ENCODE data around the gene ACTR10. TPM values are rescaled to one million over a fixed set of nuclear protein-coding genes. Genes with fewer than 3 reads are reported as not detected.

Gene ACTR10
- total RNA-seq, 2 experiments from 2014 or later, result 30.3 to 36.5 TPM

DNA sequence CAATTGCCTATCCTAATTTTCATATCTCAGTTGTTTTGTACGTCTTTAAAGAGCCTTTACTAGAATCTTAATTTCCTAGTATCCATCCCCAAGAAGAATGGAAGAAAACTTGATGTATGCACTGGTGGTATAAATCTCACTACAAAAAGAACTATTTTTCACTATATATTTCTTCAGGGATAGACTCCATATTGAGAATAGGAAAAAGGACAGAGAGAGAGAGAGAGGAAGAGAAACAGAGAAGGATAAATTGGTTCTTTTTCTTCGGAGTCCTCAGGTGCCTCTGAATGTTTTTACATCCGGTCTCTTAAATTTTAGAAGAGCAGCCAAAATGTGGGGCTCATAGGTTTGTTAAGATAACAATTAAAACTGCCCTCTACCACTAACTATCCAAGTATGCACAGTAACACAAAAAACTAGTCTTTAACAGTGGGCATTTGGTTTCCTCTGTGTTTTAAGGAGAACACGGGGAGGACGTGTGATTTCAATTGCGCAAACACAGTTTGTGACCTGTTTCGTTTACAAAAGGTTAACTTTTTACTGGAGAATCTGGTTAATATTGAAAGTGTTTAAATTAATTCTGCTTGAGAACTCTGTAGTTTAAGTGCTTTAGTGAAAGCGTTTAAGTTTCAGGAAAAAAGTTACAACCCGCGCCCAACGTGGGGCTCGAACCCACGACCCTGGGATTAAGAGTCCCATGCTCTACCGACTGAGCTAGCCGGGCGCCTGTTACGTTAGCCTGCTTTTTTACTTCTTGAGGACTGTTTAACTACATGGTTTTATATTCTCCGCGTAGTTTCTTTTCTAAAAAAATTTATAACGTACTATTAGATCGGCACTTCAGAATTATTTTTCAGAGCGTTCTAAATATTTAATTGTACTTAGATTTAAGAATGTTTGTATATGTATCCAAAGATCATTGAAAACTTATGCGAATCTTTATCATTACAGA lies 39.6 kb downstream of the ACTR10 start:
- peak; percentile 89 for DNase-seq
- Mint-ChIP-seq H3K4me3 (no peak overlapping the region), H3K36me3 (ENCODE audit: low read depth) (no peaks in the 10 kb centered on the region), H3K27me3 (peaks cover 2% of the 10 kb centered on the region), H3K4me1 (ENCODE audit: low read depth) (peaks cover 15% of the 10 kb centered on the region), H3K27ac (no peak overlapping the region), H3K9me3 (no peaks in the 10 kb centered on the region)
- CTCF ChIA-PET, result interaction anchor here (1.4 kb wide), 1 partner anchor 40 kb away, joined by 3 read pairs; the partner anchor contains the start of gene ACTR10
- POLR2A ChIA-PET, result interaction anchor here (1.8 to 2.2 kb wide), 2 partner anchors 14 to 59 kb away, joined by 5 read pairs; partner anchors contain the start of gene ARID4A
- intact Hi-C loops (cut with micrococcal nuclease), result loop anchor here (5.0 kb wide), 2 partner anchors 37 to 188 kb away; partner anchors contain the start of genes ACTR10, KIAA0586 and TIMM9
- TF ChIP-seq, protein P1, sequence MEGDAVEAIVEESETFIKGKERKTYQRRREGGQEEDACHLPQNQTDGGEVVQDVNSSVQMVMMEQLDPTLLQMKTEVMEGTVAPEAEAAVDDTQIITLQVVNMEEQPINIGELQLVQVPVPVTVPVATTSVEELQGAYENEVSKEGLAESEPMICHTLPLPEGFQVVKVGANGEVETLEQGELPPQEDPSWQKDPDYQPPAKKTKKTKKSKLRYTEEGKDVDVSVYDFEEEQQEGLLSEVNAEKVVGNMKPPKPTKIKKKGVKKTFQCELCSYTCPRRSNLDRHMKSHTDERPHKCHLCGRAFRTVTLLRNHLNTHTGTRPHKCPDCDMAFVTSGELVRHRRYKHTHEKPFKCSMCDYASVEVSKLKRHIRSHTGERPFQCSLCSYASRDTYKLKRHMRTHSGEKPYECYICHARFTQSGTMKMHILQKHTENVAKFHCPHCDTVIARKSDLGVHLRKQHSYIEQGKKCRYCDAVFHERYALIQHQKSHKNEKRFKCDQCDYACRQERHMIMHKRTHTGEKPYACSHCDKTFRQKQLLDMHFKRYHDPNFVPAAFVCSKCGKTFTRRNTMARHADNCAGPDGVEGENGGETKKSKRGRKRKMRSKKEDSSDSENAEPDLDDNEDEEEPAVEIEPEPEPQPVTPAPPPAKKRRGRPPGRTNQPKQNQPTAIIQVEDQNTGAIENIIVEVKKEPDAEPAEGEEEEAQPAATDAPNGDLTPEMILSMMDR (IDR thresholded peaks at IDR 0.05), result no peak
- ATAC-seq, result peak; percentile 22

DNA sequence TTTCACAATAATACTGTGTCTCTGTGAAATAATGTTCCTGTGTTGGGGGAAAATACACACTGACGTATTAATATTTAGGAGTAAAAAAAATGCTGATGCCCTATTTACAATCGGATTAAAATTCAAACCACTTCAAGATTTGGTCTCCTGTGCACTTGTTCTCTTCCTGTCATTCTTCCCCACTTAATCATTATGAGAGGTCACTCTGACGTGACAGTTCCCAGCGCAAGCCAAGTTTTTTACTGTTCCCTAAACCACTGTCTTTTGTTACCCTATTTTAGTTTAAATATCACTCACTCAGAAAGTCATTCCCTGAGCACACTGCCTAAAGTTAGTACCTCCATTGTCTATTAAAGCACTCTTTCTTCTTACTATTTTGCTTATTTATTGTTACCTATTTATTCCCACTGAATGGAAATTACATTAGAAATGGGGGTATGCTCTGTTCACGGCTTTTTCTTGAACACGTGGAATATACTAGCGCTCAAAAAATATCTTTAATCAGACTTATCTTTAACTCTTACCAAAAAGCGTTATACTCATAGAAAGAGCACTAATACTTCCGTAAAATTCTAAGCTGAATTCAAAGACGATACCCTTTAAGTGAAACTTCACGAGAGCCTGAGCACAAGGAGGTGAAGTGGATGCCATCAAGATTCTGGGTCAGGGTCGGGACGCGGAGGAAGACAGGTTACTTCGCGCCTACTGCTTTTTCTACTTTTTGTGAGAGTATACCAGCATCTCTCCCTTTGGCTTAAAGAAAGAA lies 44.0 kb downstream of the ACTR10 start:
- no peak for DNase-seq
- peaks cover 2% of the 10 kb centered on the region for H3K27me3 Mint-ChIP-seq
- intact Hi-C loops (cut with micrococcal nuclease), result loop anchor here (2.0 to 5.0 kb wide), 3 partner anchors 42 to 183 kb away; partner anchors contain the start of genes ACTR10, KIAA0586 and TIMM9

DNA sequence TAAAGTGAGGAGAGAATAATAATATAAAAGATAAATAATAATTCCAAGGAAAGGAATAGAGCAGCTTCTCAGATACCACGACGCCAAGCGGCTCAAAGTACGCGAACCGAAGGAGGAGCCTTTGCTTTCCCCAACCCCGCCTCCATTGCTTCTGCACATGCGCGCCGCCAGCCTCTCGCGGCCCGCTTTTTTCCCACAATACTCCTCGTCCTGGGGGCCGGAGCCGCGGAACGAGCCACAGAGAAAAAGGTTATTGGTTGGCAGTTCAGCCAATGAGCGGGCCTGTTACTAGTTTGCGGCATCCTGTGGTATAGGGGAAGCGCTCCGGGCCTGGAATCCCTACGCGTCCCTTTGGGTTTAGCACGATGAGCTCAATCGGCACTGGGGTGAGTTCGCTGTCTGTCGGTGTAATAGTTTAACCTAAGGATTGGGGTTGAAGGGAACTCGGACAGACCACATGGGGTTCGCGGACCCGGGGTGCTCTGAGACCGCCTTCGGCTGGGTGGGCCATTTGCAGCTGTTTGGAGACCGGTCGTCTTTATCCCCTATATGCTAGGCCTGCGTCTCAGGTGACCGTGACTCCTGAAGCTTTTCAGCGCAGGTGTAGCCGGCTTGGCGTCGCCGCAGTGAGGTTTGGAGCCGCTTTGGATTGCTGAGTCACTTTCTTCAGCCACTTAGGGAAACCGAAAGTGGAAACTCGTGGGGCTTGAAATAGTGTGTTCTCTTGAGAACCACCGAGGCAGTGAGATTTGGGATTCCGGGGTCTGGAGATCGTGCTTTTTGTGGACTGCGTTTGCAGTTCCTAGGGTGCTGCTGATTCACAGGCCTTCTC lies 44.8 kb downstream of the ACTR10 start, which contains the start of gene PSMA3:
TSS of gene PSMA3 (plus strand) at position 288 of the 832 bp plus-strand sequence. CDS start at position 366, 78 bp downstream.
- ChIA-PET POLR2A (interaction anchor here (0.6 to 3.6 kb wide), 22 partner anchors 9 to 856 kb away, joined by 3 to 24 read pairs (median 4); partner anchors contain the start of genes ARID4A, KIAA0586 and TIMM9), CTCF (interaction anchor here (1.2 to 2.1 kb wide), 3 partner anchors 13 to 40 kb away, joined by 3 to 6 read pairs (median 3); no protein-coding TSS in a partner anchor)
- H3K9me3 Mint-ChIP-seq, result no peaks in the 10 kb centered on the region
- H3K4me1 Mint-ChIP-seq (ENCODE audit: low read depth), result peaks cover 31% of the 10 kb centered on the region
- H3K36me3 Mint-ChIP-seq (ENCODE audit: low read depth), result peaks cover 24% of the 10 kb centered on the region
- TF ChIP-seq, protein P1 (IDR thresholded peaks at IDR 0.05), result no peak
- H3K27me3 Mint-ChIP-seq, result peaks cover under 1% of the 10 kb centered on the region
- peak within 1 kb of the TSS; percentile 99 for H3K27ac Mint-ChIP-seq
- DNase-seq (peak; percentile 98), ATAC-seq (peak; percentile 92)
- intact Hi-C loops (cut with micrococcal nuclease), result loop anchor here (2.0 to 5.0 kb wide), 4 partner anchors 38 to 183 kb away; partner anchors contain the start of genes ACTR10, KIAA0586 and TIMM9
- H3K4me3 Mint-ChIP-seq, result peak within 1 kb of the TSS; percentile 85

More for the DNA sequence above, 44.0 kb downstream of the ACTR10 start:
- H3K9me3 Mint-ChIP-seq, result no peaks in the 10 kb centered on the region
- ATAC-seq, result peak; percentile 37
- TF ChIP-seq, protein P1 (IDR thresholded peaks at IDR 0.05), result no peak
- H3K27ac Mint-ChIP-seq, result peak overlapping the region; percentile 99
- ChIA-PET POLR2A (interaction anchor here (0.6 to 3.6 kb wide), 20 partner anchors 10 to 855 kb away, joined by 3 to 24 read pairs (median 4); partner anchors contain the start of genes ARID4A, KIAA0586 and TIMM9), CTCF (interaction anchor here (1.2 to 1.6 kb wide), 2 partner anchors 20 to 40 kb away, joined by 3 read pairs; no protein-coding TSS in a partner anchor)
- peaks cover 31% of the 10 kb centered on the region for H3K4me1 Mint-ChIP-seq (ENCODE audit: low read depth)
- peak overlapping the region; percentile 85 for H3K4me3 Mint-ChIP-seq
- peaks cover 24% of the 10 kb centered on the region for H3K36me3 Mint-ChIP-seq (ENCODE audit: low read depth)

DNA sequence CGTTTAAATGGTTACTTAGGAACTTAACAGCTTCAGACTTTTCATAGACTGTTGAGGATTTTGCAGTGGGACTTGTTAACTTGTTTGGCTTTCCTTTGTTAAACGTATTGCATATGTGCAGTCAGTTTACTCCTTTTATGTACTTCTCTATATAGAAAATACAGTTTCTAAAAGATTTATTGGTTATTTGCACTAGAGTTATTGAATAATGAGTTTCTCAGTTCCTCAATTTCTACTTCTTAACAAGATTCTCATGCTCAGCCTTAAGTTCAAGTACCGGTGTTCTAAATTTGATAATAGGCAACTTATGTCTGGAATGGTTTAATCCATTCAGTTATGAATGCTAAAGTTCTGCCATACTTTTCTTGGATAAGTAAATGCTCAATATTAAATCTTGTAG lies 45.6 kb downstream of the ACTR10 start:
- Mint-ChIP-seq H3K4me1 (ENCODE audit: low read depth) (peaks cover 33% of the 10 kb centered on the region), H3K27me3 (no peaks in the 10 kb centered on the region), H3K9me3 (no peaks in the 10 kb centered on the region), H3K27ac (peak overlapping the region; percentile 99), H3K36me3 (ENCODE audit: low read depth) (peaks cover 29% of the 10 kb centered on the region), H3K4me3 (peak overlapping the region; percentile 85)
- ChIA-PET CTCF (interaction anchor here (2.1 kb wide), 1 partner anchor 13 kb away, joined by 6 read pairs; no protein-coding TSS in a partner anchor), POLR2A (interaction anchor here (0.7 to 3.6 kb wide), 15 partner anchors 9 to 182 kb away, joined by 3 to 24 read pairs (median 5); partner anchors contain the start of genes ARID4A, KIAA0586 and TIMM9)
- intact Hi-C loops (cut with micrococcal nuclease), result loop anchor here (2.0 to 5.0 kb wide), 2 partner anchors 37 to 51 kb away; no protein-coding TSS in a partner anchor
- ATAC-seq, result no peak
- TF ChIP-seq, protein P1 (IDR thresholded peaks at IDR 0.05), result no peak
- no peak for DNase-seq

Measured in activated CD8-positive, alpha-beta T cell treated with anti-CD3 and anti-CD28 coated beads for 36 hours (primary cell).